SK-N-SH (cell line): ENCODE measurements around the gene TRIL.
A peak's percentile ranks its signal among the peaks of the same experiment; 100 is the strongest.

Experiments used
- POLR2AphosphoS5 ChIP-seq: IDR thresholded peaks from 2 replicates; pipeline ENCODE4 v1.6.1; 2012; ENCODE audit warnings: low read depth, low read length
- RCOR1 ChIP-seq: fragments of 150-350 bp; IDR thresholded peaks from 2 replicates; pipeline ENCODE4 v1.6.1; 2017; ENCODE audit warnings: antibody characterized with exemption, low read length
- TF ChIP-seq, protein P1 (sequence below): fragments of 200-600 bp; sonication (generic); IDR thresholded peaks from 2 replicates; pipeline ENCODE4 v1.6.1; 2017; ENCODE audit warnings: antibody characterized with exemption, mild to moderate bottlenecking, moderate library complexity
- TF ChIP-seq, protein P2 (sequence below): IDR thresholded peaks from 2 replicates; pipeline ENCODE4 v1.4.0; 2012; ENCODE audit warnings: low read depth

DNA sequence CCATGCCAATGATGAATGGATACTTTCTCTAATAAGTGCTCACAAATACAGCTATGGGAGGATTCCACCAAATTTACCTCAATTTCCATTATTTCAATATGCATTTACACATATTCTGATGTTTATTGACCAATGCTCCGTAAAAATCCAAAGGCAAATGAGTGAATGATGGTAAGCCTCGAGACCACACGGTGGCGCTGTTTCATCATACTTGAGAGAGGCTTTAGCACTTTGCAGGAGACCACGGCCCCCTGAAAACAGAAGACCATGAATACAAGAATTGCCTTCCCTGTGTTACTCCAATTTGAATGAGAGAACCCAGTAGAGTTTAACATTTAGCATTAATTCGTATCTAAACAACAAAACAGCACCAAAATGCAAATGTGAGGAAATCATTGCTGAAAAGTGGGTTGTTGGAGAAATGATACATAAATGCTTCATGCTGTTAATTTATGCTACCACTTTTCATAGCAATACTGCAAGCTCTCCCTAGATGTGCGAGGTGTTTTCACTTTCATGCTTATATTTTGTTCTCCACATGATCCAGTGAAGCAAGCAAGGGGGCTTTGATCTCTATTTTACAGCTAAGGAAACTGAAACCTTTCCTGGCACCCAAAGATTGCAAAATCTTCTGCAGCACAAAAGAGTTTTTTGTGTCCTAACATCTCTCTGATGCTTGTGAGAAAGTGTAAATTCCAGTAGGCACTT lies 35.4 kb downstream of the TRIL start:
- no peak for TF ChIP-seq POLR2AphosphoS5
- TF ChIP-seq, protein P1, sequence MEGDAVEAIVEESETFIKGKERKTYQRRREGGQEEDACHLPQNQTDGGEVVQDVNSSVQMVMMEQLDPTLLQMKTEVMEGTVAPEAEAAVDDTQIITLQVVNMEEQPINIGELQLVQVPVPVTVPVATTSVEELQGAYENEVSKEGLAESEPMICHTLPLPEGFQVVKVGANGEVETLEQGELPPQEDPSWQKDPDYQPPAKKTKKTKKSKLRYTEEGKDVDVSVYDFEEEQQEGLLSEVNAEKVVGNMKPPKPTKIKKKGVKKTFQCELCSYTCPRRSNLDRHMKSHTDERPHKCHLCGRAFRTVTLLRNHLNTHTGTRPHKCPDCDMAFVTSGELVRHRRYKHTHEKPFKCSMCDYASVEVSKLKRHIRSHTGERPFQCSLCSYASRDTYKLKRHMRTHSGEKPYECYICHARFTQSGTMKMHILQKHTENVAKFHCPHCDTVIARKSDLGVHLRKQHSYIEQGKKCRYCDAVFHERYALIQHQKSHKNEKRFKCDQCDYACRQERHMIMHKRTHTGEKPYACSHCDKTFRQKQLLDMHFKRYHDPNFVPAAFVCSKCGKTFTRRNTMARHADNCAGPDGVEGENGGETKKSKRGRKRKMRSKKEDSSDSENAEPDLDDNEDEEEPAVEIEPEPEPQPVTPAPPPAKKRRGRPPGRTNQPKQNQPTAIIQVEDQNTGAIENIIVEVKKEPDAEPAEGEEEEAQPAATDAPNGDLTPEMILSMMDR: peak; percentile 99
- TF ChIP-seq, protein P2, sequence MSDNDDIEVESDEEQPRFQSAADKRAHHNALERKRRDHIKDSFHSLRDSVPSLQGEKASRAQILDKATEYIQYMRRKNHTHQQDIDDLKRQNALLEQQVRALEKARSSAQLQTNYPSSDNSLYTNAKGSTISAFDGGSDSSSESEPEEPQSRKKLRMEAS: no peak
- no peak for TF ChIP-seq RCOR1
